22Rv1 (cell line): ENCODE measurements around the gene VIM.

Experiments used
- H3K27ac ChIP-seq: fragments of 450-650 bp; 2 replicates; pipeline ENCODE4 v1.5.1; 2017
- ZFX ChIP-seq: fragments of 450-650 bp; IDR thresholded peaks from 2 replicates; pipeline ENCODE4 v1.6.1; 2017; ENCODE audit warnings: antibody characterized with exemption, borderline replicate concordance
- TF ChIP-seq, protein P1 (sequence below): fragments of 450-650 bp; IDR thresholded peaks from 2 replicates; pipeline ENCODE4 v1.5.1; 2017; ENCODE audit warnings: mild to moderate bottlenecking

VIM gene

GRCh38 chr10:17227367-17228090 lies 512 bp upstream of the VIM start:
- TF ChIP-seq, protein P1, sequence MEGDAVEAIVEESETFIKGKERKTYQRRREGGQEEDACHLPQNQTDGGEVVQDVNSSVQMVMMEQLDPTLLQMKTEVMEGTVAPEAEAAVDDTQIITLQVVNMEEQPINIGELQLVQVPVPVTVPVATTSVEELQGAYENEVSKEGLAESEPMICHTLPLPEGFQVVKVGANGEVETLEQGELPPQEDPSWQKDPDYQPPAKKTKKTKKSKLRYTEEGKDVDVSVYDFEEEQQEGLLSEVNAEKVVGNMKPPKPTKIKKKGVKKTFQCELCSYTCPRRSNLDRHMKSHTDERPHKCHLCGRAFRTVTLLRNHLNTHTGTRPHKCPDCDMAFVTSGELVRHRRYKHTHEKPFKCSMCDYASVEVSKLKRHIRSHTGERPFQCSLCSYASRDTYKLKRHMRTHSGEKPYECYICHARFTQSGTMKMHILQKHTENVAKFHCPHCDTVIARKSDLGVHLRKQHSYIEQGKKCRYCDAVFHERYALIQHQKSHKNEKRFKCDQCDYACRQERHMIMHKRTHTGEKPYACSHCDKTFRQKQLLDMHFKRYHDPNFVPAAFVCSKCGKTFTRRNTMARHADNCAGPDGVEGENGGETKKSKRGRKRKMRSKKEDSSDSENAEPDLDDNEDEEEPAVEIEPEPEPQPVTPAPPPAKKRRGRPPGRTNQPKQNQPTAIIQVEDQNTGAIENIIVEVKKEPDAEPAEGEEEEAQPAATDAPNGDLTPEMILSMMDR, result peak; percentile 12
- TF ChIP-seq ZFX, result no peak
- H3K27ac ChIP-seq, result no peak overlapping the region

DNA sequence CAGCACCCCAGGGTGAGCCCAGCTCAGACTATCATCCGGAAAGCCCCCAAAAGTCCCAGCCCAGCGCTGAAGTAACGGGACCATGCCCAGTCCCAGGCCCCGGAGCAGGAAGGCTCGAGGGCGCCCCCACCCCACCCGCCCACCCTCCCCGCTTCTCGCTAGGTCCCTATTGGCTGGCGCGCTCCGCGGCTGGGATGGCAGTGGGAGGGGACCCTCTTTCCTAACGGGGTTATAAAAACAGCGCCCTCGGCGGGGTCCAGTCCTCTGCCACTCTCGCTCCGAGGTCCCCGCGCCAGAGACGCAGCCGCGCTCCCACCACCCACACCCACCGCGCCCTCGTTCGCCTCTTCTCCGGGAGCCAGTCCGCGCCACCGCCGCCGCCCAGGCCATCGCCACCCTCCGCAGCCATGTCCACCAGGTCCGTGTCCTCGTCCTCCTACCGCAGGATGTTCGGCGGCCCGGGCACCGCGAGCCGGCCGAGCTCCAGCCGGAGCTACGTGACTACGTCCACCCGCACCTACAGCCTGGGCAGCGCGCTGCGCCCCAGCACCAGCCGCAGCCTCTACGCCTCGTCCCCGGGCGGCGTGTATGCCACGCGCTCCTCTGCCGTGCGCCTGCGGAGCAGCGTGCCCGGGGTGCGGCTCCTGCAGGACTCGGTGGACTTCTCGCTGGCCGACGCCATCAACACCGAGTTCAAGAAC lies 1.1 kb downstream of the VIM start:
- H3K27ac ChIP-seq, result peak overlapping the region; percentile 83
- TF ChIP-seq ZFX, result no peak
- TF ChIP-seq, protein P1, result no peak

GRCh38 chr10:17229717-17229966 lies 1.6 kb downstream of the VIM start:
- TF ChIP-seq, protein P1, result no peak
- no peak for TF ChIP-seq ZFX
- H3K27ac ChIP-seq, result peak overlapping the region; percentile 83

GRCh38 chr10:17229967-17230682 lies 2.1 kb downstream of the VIM start:
- H3K27ac ChIP-seq, result peak overlapping the region; percentile 83
- TF ChIP-seq, protein P1, result no peak
- no peak for TF ChIP-seq ZFX

GRCh38 chr10:17231788-17232187 lies 3.7 kb downstream of the VIM start:
- no peak for TF ChIP-seq ZFX
- TF ChIP-seq, protein P1, result no peak
- no peak overlapping the region for H3K27ac ChIP-seq

GRCh38 chr10:17232276-17232960 lies 4.4 kb downstream of the VIM start:
- TF ChIP-seq, protein P1, result no peak
- TF ChIP-seq ZFX, result no peak
- H3K27ac ChIP-seq, result no peak overlapping the region
